ENCODE measurements around the gene KCNQ1. TPM values are rescaled to one million over a fixed set of nuclear protein-coding genes. Genes with fewer than 3 reads are reported as not detected.

KCNQ1 gene
- total RNA-seq, 2 experiments from 2014 or later = 20.4 to 24.3 TPM

GRCh38 chr11:2802389-2803185 is 357.8 kb downstream of the KCNQ1 start:
- no peak overlapping the region for H3K4me3 Mint-ChIP-seq
- no peaks in the 10 kb centered on the region for H3K36me3 Mint-ChIP-seq (ENCODE audit: low read depth)
- POLR2A ChIA-PET = no interaction called here
- CTCF ChIA-PET = no interaction called here
- no peaks in the 10 kb centered on the region for H3K9me3 Mint-ChIP-seq
- H3K27me3 Mint-ChIP-seq = no peaks in the 10 kb centered on the region
- no peak overlapping the region for H3K27ac Mint-ChIP-seq
- DNase-seq = no peak
- no peaks in the 10 kb centered on the region for H3K4me1 Mint-ChIP-seq

DNA sequence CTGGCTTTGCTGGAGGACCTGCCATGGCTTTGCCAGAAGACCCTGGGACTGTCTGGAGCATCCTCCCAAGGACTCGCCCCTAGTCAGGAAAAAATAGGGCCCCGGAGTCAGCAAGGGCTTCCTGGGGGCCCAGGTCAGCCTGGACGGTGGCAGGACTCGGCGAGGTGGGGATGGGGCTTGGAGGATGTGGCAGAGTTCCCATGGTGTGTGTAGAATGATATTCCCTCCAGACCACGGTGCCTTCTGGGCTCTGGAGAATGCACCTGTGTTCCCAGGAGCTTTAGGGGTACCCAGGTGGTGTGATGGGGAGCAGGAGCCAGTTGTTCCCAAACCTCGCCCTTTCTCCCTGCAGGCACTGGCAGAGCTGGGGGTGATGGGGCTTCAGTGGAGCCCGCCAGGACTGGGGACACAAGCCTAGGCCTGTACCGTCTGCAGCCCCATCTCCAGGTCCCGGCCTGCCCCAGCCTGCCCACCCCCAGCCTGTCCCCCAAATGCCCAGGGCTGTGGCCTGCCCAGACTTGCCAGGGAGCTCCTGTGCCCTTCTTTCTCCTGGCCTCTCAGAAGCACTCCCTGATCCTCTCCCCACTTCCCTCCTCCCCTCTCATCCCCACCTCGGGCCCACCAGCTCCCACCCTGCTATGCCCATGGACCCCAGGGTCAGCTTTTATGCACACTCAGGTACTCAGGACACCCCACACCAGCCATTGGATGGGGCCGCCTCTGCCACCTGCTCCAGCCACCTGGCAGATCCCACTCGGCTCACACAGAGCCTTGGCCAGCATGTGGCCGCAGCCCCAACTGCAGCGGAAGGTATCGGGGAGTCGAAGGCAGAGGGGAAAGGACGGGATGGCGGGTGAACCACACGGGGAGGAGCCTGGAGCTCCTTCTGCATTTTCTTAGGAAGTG is 358.6 kb downstream of the KCNQ1 start:
- Mint-ChIP-seq H3K27me3 (no peaks in the 10 kb centered on the region), H3K4me3 (no peak overlapping the region), H3K4me1 (no peaks in the 10 kb centered on the region), H3K27ac (no peak overlapping the region), H3K9me3 (no peaks in the 10 kb centered on the region), H3K36me3 (ENCODE audit: low read depth) (no peaks in the 10 kb centered on the region)
- ChIA-PET CTCF (interaction anchor here (1.0 to 1.1 kb wide), 2 partner anchors 11 to 12 kb away, joined by 3 to 4 read pairs; no protein-coding TSS in a partner anchor), POLR2A (no interaction called here)
- no peak for DNase-seq

DNA sequence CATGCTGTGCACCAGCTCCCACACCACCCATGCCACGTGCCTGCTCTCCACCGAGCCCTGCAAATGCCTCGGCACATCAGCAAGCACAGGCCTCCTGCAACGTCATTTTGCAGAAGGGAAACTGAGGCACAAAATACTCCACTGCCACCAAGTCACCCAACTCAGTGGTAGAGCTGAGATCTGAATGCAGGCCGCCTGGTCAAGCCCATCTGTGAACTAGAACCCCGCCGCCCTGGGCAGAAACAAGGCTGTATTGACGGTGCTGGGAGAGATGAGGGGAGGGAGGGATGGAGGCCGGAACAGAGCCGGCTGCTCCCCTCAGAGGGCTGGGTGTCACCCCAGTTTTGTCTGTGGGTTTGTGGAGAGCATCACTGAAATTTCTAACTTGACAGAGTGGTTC is 359.4 kb downstream of the KCNQ1 start:
- no peak for DNase-seq
- Mint-ChIP-seq H3K36me3 (ENCODE audit: low read depth) (no peaks in the 10 kb centered on the region), H3K9me3 (no peaks in the 10 kb centered on the region), H3K27me3 (no peaks in the 10 kb centered on the region), H3K27ac (no peak overlapping the region), H3K4me1 (peaks cover 3% of the 10 kb centered on the region), H3K4me3 (no peak overlapping the region)
- CTCF ChIA-PET = interaction anchor here (0.6 to 1.1 kb wide), 3 partner anchors 11 to 85 kb away, joined by 3 to 4 read pairs (median 3); no protein-coding TSS in a partner anchor
- POLR2A ChIA-PET = no interaction called here

DNA sequence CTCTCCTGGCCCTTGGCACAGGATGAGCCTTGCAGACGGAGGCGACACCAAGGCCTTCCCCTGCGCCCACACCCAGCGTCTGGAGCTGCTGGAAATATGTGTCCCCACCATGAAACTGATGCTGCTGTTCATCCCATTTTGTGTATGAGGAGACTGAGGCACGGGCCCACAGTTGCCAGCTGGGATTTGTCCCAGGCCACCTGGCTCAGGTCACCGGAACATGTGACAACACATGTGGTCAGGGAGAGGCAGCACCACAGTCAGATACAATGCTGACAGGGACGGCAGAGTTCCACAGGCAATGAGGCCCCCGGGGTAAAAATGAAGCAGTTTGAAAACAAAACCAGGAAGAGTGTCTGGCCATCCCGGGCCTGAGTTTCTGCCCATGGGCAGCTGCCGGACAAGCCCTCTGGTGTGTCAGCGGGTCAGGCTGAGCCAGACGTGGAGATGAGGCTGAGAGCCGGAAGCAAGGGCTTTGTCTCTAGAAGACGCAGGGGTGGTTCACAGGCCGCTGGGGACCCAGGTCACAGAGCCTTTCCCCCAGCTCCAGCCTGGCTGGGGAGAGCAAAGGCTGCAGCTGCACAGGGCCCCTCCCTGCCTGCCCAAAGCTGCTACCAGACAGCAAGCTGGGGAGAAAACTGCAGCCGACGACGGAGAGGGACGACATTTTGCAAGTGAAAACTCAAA is 360.0 kb downstream of the KCNQ1 start:
- CTCF ChIA-PET = interaction anchor here (0.6 to 1.1 kb wide), 2 partner anchors 10 to 85 kb away, joined by 3 to 4 read pairs; no protein-coding TSS in a partner anchor

DNA sequence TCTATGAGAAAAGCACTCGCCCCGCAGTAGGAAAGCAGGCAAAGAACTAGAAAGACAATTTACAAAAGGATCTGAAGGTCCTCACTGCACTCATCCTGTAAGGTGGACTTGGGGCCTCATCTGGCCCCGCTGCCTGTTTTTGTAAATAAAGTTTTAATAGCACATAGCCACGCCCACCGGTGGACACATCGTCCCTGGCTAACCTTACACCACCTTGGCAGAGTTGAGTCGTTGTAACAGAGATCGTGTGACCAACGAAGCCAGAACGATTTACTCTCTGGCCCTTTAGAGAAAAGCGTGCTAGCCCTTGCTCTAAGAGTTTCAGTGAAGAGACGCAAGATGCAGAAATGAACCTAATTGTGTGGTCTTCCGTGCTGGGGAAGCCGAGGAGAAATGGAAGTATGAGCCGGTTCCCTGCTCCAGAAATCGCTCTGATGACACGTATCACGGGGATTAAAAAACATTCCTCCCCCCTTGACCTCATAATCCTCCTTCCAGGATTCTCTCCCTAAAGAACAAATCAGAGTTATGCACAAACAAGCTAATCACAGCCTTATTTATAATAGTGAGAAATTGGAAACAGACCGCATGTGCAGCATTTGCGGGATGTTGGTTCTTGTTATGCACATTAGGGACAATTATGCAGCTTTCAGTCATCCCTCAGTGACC is 360.7 kb downstream of the KCNQ1 start:
- H3K27ac Mint-ChIP-seq = no peak overlapping the region
- H3K27me3 Mint-ChIP-seq = no peaks in the 10 kb centered on the region
- H3K9me3 Mint-ChIP-seq = peaks cover 3% of the 10 kb centered on the region
- ChIA-PET POLR2A (no interaction called here), CTCF (no interaction called here)
- H3K4me1 Mint-ChIP-seq = peaks cover 9% of the 10 kb centered on the region
- no peak overlapping the region for H3K4me3 Mint-ChIP-seq
- no peak for DNase-seq
- H3K36me3 Mint-ChIP-seq (ENCODE audit: low read depth) = no peaks in the 10 kb centered on the region

More for the DNA sequence above, 360.0 kb downstream of the KCNQ1 start:
- no peak overlapping the region for H3K27ac Mint-ChIP-seq
- H3K4me3 Mint-ChIP-seq = no peak overlapping the region
- H3K4me1 Mint-ChIP-seq = peaks cover 9% of the 10 kb centered on the region
- POLR2A ChIA-PET = no interaction called here
- DNase-seq = no peak
- H3K27me3 Mint-ChIP-seq = no peaks in the 10 kb centered on the region
- no peaks in the 10 kb centered on the region for H3K36me3 Mint-ChIP-seq (ENCODE audit: low read depth)
- H3K9me3 Mint-ChIP-seq = peaks cover 3% of the 10 kb centered on the region

DNA sequence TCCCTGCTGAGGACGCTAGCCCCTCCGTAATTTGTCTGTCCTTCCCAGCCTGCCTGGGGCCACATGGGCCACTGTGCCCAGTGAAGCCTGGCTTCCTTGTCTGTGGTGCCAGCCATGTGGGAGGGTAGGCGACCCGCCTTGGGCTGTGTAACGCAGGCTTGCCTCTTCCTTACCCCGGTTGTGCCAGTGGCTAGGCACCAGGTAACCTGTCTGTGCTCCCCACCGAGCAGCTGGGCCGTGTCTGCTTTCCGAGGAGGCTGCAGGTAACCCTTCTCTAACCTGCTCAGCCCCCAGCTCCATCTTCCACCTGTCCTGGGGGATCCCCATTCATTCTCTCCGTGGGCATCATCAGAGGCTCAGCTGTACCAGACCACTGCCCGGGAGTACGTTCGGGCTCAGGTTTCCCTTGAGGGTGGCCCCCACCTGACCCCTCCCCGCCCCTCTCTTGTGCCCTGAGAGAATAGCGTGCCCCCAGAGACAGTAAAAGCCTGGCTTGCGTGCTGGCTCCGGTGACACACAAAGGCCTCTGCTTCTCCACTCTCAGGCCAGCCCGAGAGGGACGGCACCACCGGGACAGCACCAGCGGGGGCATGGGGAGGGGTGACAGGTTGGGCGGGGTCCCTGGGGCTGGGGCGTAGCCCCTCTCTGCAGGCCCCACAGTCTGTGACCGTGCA is 361.7 kb downstream of the KCNQ1 start:
- POLR2A ChIA-PET = no interaction called here
- Mint-ChIP-seq H3K36me3 (ENCODE audit: low read depth) (no peaks in the 10 kb centered on the region), H3K4me1 (peaks cover 9% of the 10 kb centered on the region), H3K27ac (no peak overlapping the region), H3K27me3 (no peaks in the 10 kb centered on the region), H3K9me3 (peaks cover 3% of the 10 kb centered on the region), H3K4me3 (no peak overlapping the region)
- CTCF ChIA-PET = no interaction called here
- DNase-seq = no peak

DNA sequence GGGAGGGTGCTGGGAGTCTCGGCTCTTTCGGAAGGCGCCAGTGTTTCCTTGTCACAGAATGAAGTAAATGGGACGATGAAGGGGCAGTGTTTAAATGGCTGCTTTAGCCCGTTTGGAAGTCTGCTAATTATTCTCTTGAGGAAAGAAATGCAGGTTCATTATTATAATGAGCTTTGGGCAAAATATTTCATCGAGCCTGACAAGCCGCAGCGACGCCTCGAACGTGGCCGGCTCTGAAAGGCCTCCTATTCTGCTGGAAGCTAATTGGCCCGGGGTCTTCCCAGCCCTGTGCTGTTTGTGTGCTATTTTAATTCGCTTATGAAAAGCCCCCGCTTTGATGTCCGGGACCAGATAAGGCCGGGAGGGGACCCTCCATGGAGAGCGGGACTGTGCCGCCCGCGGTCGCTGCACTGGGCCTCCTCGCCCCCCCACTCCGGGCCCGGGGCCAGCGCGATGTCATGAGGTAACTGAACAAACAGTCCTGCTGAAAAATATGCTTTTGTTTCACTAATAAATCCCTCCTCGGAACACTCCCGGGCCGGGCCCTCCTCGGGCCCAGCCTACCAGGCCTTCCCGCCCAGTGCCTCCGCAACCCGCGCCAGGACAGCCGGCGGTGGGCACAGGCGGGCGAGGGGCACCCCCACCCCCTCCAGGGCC is 362.3 kb downstream of the KCNQ1 start:
- ChIA-PET POLR2A (no interaction called here), CTCF (no interaction called here)
- Mint-ChIP-seq H3K4me3 (no peak overlapping the region), H3K27me3 (no peaks in the 10 kb centered on the region), H3K27ac (no peak overlapping the region), H3K36me3 (ENCODE audit: low read depth) (no peaks in the 10 kb centered on the region), H3K4me1 (peaks cover 12% of the 10 kb centered on the region), H3K9me3 (peaks cover 3% of the 10 kb centered on the region)
- no peak for DNase-seq

- Mint-ChIP-seq H3K27me3 (no peaks in the 10 kb centered on the region), H3K27ac (no peak overlapping the region), H3K36me3 (ENCODE audit: low read depth) (no peaks in the 10 kb centered on the region), H3K4me1 (peaks cover 18% of the 10 kb centered on the region), H3K9me3 (peaks cover 3% of the 10 kb centered on the region), H3K4me3 (no peak overlapping the region)
- POLR2A ChIA-PET = no interaction called here
- no peak for DNase-seq
- CTCF ChIA-PET = no interaction called here
Observed at GRCh38 chr11:2807801-2808241, 363.0 kb downstream of the KCNQ1 start.

- peaks cover 27% of the 10 kb centered on the region for H3K4me1 Mint-ChIP-seq
- CTCF ChIA-PET = no interaction called here
- no peak overlapping the region for H3K27ac Mint-ChIP-seq
- H3K9me3 Mint-ChIP-seq = peaks cover 3% of the 10 kb centered on the region
- no peak for DNase-seq
- H3K4me3 Mint-ChIP-seq = no peak overlapping the region
- no peaks in the 10 kb centered on the region for H3K36me3 Mint-ChIP-seq (ENCODE audit: low read depth)
- POLR2A ChIA-PET = no interaction called here
- H3K27me3 Mint-ChIP-seq = no peaks in the 10 kb centered on the region
Observed at GRCh38 chr11:2808850-2809846, 364.3 kb downstream of the KCNQ1 start.

- no peaks in the 10 kb centered on the region for H3K36me3 Mint-ChIP-seq (ENCODE audit: low read depth)
- POLR2A ChIA-PET = no interaction called here
- H3K27me3 Mint-ChIP-seq = no peaks in the 10 kb centered on the region
- peaks cover 3% of the 10 kb centered on the region for H3K9me3 Mint-ChIP-seq
- CTCF ChIA-PET = no interaction called here
- H3K4me3 Mint-ChIP-seq = no peak overlapping the region
- DNase-seq = no peak
- peaks cover 27% of the 10 kb centered on the region for H3K4me1 Mint-ChIP-seq
- H3K27ac Mint-ChIP-seq = no peak overlapping the region
Observed at GRCh38 chr11:2809854-2810253, 365.0 kb downstream of the KCNQ1 start.

Measured in activated CD4-positive, alpha-beta T cell treated with anti-CD3 and anti-CD28 coated beads, Interleukin-2, amount 10 ng/mL, durations not matched to agents 7 days and 5 days (primary cell).